NCI-H2227 (cell line): ENCODE measurements around the gene NUP58.
A peak's percentile ranks its signal among the peaks of the same experiment; 100 is the strongest.
"Not testable (repeated sequence)": the region's sequence is repeated elsewhere in the genome, so short reads cannot be mapped to it uniquely, and the experiment has no call there.

Source experiments
- DNase-seq: peaks from one replicate; lab custom pipeline; 2025; ENCODE audit not compliant: unreplicated experiment; lab: John Stamatoyannopoulos, UW

Gene NUP58

DNA sequence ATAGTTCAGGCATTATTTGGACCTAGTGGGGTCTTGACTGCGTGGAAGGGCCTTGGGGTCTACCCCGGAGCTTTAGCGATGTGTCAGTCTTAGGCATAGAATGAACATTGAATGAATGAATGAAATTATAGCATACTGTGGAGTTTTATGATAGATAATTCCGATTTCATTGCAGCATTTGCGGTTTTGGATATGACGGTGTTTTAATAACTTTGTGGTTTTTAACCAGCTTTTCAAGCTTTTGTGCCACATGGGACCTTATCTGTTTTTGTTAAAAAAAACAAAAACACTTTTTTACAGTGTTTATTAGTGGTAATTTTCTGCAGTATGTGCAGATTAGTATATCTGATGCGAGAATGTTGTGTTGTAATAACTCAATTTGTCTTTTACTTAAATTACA lies 696 bp downstream of the NUP58 start:
- no peak for DNase-seq

DNA sequence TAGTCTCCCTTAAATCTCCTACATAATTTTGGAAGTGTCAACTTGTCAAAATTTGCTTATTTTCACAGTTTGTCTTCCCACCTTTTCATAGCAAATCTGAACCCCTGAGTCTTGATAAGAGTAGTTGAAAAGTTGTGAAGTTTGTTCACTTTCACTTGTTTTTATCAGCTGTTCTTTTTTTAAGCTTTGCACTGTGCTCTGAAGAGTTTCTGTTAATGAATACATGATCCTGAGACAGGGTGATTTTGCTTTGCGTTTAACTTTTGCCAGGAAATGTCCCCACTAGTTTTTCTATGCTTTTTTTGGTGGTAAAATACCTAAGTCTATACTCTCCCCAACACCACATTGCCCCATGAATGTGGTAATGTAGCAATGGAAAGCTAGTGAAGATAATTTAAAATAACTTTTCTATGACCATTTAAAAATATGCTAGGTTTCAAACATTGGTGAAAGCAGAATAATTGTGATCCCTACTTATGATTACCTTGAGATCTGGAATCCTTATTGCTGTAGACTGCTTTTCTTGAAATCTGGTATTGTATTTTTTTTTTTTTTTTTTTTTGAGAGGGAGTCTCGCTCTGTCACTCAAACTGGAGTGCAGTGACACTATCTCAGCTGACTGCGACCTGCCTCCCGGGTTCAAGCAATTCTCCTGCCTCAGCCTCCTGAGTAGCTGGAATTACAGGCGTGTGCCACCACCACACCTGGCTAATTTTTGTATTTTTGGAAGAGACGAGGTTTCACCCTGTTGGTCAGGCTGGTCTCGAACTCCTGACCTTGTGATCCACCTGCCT lies 5.4 kb downstream of the NUP58 start:
- DNase-seq: no peak

DNA sequence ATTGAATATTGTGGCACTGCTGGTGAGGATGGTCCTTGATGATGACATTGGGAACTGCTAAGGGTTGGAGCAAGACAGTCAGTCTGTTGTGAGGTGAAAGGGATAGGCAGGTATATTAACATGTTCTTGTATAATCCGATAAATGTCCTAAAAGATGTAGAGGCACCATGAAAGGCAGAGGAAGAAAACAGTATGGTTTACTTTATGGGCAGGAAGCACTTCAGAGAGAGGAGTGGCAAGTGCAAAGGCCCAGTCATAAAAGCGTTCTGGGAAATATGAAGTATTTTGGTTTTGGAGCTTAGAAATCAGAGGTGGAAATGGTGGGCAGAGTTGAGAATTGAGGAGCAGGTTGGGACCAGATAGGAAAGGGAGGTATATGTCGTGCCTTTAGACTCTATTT lies 9.5 kb downstream of the NUP58 start:
- DNase-seq: no peak

DNA sequence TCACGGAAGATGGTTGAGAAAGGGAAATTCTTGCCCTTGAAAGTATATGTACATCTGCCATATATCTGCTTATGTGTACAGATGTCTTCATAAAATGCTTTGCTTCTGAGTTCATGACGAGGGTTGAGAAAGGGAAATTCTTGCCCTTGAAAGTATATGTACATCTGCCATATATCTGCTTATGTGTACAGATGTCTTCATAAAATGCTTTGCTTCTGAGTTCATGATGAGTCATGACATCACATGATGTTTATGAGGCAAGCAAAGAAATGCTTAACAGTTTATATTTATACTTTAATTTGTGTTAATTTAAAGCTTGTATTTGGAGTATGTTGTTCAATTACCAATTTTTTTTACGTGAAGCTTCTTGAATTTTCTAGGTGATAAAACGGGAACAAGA lies 17.5 kb downstream of the NUP58 start:
- DNase-seq: not testable (repeated sequence)

DNA sequence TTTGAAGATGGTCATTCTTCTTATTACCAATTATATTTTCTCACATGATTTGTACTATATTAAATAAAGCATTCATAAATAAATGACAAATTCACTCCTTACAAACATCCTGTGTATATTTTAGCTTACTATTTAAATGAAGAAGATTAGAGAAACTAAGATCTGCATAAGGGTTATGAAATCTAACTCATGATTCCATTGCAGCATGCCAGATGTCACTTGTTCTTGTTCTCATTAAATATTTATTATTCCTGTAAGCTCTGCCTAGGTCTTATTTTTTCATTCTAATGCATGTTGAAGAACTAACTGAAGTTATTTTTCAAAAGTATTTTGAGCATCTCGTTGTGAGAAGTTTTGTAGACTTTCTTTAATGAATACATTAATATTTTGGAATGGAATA lies 18.3 kb downstream of the NUP58 start:
- DNase-seq: no peak

DNA sequence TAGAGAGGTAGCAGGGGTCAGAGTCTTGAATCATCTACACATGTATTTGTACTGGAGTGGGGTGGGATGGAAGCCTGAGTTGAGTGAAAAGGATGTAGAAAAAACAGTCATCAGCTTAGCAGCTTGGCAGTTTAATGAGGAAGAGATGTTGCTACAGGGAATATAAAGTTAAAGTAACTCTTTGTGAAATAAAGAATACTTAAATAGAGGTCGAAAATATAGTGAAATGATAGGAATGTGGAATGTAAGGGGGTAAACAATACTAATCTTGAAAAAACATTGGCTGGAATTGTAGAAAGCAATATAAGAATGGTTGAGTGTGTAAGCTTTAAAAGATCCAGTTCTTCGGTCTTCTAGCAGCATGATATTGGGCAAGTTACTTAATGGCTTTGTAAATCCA lies 22.7 kb downstream of the NUP58 start:
- no peak for DNase-seq

DNA sequence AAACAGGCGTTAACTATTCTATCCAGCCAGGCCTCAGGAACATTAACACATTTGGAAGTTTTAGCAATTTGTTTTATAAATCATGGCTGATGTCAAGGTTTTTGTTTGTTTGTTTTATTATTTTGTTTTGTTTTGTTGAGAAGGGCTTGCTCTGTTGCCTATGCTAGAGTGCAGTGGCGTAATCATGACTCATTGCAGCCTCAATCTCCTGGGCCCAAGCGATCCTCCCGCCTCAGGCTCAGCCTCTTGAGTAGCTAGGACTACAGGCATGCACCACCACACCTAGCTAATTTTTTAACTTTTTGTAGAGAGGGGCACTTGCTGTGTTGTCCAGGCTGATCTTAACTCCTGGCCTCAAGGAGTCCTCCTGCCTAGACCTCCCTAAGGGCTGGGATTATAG lies 28.3 kb downstream of the NUP58 start:
- no peak for DNase-seq

DNA sequence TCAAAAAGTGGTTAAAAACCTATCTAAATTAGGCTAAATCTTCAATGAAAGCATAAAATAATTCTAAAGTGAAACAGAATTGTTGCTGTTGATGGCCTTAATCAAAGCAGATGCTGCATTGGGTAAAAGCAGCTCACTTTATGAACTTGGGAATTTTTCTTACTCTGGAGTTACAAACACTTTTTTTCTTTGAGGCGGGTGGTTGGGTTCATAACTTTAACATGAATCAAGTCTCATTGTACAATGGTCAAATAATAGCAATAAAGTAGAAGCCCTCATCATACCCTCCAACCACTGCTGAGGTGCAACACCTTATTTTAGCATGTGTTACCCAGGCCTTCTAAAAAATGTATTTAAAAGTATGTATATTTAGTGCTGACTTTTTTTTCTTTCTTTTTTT lies 29.1 kb downstream of the NUP58 start:
- no peak for DNase-seq

DNA sequence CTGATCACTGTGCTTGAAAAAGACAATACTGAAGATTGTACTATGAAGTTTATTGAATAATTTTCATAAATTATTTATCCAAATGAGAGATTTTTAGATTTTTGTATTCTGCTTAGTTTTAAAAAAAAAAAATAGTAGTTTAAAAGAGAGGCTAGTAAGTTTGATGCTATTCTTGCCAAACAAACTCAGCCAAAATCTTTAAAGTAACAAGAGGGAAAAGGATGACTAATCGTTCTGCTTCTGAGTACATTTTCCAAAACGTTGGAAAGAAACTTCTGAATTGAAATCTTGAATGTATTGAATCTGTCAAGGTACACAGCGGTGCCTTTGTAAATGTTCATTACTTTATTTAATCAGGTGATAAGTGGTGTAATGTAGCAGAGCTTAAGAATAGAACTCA lies 34.4 kb downstream of the NUP58 start:
- DNase-seq: no peak

DNA sequence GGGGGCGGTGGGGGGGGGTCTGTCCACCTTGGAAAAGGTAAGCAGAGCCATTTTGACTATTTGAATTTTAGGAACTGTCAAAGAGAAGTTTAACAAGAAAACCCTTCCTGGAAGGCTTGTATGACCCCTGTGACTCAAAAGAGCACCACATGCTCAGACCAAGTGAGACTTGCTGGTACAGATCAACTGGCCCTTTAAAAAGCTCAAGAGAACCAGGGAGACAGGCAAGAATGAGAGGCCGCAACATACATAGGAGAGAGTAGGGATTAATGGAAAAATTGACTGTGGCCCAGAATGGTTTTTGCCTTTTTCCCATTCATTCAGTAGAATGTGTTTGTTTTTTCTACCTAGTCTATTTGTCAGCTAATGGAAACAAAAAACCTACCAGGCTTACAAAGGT lies 44.2 kb downstream of the NUP58 start:
- no peak for DNase-seq

DNA sequence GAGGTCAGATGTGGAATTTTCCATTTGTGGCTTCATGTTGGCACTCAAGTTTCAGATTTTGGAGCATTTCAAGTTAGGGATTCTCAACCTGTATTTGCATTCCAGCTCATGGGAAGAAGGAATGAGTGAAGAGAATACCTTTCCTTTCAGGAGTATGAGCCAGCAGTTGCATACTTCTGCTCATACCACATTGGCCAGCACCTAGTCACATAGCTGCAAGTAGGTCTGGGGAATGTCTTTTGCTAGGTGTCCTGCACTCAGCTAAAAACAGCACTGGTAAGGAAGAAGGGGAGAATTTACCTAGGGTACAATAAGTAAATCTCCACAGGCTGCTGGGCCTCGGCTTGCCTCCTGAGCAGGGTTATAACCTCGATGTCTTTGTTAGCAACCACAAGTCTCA lies 45.7 kb downstream of the NUP58 start:
- no peak for DNase-seq

DNA sequence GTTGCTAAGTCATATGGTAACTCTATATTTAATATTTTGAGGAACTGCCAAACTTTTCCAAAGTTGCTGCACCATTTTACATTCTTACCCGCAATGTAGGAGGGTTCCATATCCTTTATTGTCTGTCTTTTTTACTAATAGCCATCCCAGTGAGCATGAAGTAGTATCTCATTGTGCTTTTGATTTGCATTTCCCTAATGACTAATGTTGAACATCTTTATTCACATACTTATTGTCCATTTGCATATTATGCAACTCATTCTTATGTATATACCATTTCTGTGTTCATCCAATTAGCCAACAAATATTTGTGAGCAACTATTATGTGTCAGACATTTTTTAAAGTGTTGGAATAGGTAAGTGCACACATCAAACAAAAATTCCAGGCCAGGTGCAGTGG lies 50.0 kb downstream of the NUP58 start:
- no peak for DNase-seq

DNA sequence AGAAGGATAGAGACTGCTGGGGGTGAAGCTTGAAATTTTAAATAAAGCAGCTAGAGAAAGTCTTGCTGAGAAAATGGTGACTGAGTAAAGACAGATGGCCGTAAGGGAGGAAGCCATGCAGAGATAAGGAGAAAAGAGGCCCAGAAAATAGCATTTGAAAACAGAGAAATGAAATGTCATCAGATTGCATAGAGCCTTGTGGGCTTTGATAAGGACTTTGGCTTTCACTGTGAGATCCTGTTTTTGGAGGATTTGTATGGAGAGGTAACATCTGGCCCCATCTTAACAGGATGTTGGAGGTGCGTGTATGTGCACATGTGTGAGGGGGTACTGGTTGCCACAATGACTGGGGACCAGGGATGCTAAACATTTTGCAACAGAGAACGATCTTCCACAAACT lies 50.8 kb downstream of the NUP58 start:
- DNase-seq: no peak

DNA sequence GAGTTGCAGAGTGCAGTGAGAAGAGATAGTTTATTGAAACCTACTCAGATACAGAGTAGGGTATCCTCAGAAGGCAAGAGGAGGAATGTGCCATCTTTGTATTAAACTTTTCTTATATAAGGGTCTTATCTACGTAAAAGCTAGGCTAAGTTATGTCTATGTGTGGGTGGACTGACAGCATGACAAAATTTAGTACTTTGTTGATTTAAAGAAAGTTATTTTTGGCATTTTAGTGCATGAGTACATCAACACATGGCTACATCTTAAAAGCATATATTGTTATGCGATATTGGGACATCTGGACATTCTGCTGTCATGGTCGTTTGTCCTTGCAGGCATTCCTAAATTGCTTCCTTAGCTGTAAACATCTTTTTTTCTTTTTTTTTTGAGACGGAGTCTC lies 51.4 kb downstream of the NUP58 start:
- DNase-seq: no peak

DNA sequence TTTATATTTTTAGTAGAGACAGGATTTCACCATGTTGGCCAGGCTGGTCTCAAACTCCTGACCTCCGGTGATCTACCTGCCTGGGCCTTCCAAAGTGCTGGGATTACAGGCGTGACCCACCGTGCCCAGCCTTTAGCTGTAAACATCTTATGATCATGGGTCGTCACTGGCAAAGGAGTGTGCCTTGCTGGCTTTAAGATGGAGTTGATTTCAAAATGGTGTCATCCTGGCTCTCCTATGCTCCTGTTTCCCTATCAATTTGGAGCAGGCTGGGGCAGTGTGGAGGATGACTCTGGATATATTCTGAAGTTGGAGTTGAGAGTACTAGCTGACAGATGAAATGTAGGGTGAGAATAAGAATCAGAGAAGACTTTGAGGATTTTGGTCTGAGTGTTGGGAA lies 51.9 kb downstream of the NUP58 start:
- no peak for DNase-seq

DNA sequence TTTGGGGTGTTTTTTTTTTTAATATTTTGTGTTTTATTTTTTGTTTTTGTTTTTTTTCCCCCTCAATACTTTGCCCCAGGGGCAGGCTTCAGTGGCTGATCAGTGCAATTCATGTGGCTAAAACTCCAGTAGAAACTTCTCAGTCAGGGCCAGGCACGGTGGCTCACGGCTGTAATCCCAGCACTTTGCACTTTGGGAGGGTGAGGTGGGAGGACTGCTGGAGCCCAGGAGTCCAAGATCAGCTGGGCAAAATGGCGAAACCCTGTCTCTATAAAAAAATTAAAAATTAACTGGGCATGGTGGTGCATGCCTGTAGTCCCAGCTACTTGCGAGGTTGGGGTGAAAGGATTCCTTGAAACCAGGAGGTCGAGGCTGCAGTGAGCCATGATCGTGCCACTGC lies 53.0 kb downstream of the NUP58 start:
- no peak for DNase-seq

DNA sequence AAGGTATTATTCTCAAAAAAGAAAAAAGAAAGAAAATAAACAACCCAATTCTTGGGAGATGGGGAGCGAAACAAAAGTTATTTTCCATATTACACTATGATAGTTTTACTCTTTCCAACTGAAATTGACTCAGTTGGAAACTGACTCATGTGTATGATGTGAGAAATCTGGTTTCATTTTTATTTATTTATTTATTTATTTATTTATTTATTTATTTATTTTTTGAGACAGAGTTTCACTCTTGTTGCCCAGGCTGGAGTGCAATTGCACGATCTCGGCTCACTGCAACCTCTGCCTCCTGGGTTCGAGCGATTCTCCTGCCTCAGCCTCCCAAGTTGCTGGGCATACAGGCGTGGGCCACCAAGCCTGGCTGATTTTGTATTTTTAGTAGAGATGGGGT lies 59.0 kb downstream of the NUP58 start:
- not testable (repeated sequence) for DNase-seq

DNA sequence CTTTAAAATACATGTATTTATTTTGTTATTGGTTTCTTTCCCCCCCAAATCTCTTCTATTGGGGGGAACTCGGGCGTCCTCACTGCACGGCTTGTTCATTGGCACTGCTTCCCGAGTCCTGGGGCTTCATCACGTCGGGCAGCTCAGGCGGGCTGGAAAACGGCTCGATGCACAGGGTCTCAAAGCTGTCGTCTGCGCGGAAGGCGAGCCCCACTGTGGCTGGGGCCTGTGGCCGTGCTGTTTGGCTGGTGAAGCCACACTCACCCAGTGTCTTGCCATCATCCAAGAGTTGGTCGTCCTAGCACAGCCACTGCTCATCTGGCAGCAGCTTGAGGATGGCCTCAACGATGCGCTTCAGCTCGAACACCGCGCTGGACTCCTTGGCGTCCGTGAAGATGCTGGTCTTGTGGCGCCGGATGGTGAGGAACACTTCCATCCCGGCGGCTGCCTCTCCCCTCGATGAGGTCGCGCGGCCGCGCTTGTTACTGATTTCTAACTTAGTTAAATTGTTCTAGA lies 64.4 kb downstream of the NUP58 start:
- DNase-seq: no peak

DNA sequence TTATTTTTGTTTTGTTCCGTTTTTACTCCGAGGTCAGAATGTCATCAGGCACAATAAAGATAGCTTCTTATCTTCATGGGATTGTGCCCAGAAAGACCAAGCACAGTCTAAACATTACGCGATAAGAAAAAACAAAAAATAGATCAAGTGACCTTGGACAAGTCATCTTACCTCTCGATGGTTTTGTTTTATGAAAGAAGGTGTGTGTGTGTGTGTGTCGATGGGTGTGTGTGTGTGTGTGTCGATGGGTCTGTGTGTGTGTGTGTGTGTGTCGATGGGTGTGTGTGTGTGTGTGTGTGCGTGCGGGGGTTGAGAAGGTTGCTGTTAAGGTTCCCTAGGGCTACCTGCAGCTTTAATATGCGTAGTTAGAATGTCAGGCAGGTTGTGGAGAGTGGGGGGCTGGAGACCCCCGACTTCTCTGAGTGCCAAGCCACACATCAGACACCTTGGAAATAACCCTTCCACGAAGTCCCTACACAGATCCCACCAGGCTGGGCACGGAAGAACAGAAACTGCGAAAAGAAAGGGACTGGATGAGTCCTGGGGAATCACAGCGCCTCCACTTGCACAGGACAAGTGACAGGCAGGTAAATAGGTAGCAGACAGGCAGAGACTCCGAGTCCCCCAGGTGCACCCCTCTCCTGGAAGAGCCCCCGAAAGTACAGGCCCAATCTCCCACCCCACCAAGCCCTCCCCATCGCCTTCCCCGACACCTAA lies 69.9 kb downstream of the NUP58 start:
- peak; percentile 45 for DNase-seq

DNA sequence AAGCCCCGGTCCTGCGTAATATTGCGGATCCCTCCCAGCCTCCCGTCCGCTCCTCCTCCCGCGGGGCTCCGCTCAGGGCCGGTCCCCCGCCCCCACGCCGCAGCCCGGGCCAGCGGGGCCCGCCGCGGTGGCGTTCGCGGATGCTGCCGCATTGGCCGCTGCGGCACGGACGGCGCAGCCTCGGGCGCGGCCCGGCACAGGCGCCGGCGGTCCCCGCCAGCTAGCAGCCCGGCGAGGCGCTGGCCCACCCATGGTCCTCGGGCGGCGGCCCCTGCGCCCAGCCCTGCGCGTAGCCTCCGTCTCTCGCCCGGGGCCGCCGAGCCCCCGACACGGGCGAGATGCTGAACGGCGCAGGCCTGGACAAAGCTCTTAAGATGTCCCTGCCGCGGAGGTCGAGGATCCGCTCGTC lies 70.5 kb downstream of the NUP58 start, which contains the start of gene ATP8A2:
TSS of gene ATP8A2 (plus strand) at position 100 of the 409 bp plus-strand sequence. CDS start at position 339, 239 bp downstream.
- peak; percentile 61 for DNase-seq

DNA sequence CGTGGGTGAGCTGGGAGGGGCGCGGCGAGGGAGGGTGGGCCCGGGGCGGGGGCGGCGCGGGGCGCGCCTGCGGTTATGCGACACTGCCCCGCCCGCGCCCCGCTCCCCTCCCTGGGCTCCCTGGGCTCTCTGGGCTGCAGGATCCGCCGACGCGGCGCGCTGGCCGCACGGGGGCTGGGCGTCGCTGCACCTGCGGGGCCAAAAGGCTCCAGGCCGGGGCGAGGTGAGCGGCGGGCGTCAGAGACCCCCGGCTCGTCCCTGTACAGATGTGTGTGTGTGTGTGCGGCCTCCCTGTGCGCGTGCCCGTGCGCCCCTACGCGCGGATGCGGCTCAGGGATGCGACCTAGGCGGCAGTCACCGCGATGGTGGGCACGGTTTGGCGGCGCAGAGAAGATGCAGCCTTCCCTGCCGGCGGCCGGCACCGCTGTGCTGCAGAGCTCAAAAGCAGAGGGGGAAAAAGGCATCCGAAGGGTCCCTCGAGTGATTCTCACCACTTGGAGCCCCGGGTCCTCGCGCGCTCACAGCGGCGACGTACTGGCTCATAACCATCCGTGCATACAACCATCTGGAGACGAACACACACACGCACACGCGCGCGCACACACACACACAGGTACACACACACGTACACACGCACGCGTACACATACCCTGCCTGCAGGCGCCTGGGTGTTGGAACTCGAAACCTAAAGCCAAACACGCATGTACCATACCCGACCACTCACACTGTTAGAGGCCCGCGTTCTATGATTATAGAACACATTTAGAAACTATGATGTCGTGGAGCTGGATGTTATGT lies 71.1 kb downstream of the NUP58 start:
- peak; percentile 64 for DNase-seq
